ENCODE results near the gene SPTBN1.

The SPTBN1 gene

GRCh38 chr2:54605836-54606235 is 149.7 kb downstream of the SPTBN1 start:
- peaks cover 39% of the 10 kb centered on the region for H3K4me1 ChIP-seq (ENCODE audit: control insufficient read depth, insufficient read depth, low read length)
- no peak for DNase-seq (ENCODE audit: low read depth)
- peaks cover 4% of the 10 kb centered on the region for H3K36me3 ChIP-seq (ENCODE audit: control insufficient read depth, insufficient read depth, low read length, severe bottlenecking)
- no peaks in the 10 kb centered on the region for H3K27me3 ChIP-seq (replicated peaks; ENCODE audit: control insufficient read depth, insufficient read depth, low read length)
- H3K9ac ChIP-seq (ENCODE audit: low read length): no peak overlapping the region
- H3K9me3 ChIP-seq (ENCODE audit: control insufficient read depth, low read length): no peaks in the 10 kb centered on the region
- H3K4me3 ChIP-seq (ENCODE audit: low read length): no peak overlapping the region

- Histone ChIP-seq H3K9me3 (ENCODE audit: control insufficient read depth, low read length) (no peaks in the 10 kb centered on the region), H3K4me3 (ENCODE audit: low read length) (no peak overlapping the region), H3K9ac (ENCODE audit: low read length) (peak overlapping the region; percentile 6), H3K27me3 (replicated peaks; ENCODE audit: control insufficient read depth, insufficient read depth, low read length) (no peaks in the 10 kb centered on the region), H3K4me1 (ENCODE audit: control insufficient read depth, insufficient read depth, low read length) (peaks cover 34% of the 10 kb centered on the region), H3K36me3 (ENCODE audit: control insufficient read depth, insufficient read depth, low read length, severe bottlenecking) (peaks cover 4% of the 10 kb centered on the region)
- no peak for DNase-seq (ENCODE audit: low read depth)
Observed at GRCh38 chr2:54606393-54606958, 150.3 kb downstream of the SPTBN1 start.

DNA sequence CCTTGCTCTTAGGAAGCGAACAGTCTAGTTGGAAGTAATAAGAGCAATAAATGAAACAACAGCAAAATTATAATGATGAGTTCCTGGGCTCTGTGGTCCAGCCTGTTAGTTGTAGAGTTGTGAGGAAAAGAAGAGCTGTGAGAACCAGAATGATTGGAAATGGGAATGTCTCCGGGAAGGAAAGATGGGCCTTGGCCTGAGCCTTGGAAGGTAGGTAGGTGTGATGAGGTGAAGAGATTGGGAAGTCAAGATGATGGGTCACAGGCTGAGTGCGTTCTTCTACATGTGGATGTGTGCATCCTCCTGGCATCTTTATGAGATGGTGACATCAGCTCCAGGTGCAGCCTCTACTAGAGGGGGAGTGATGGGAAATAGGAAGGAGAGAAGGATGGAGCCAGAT is 152.1 kb downstream of the SPTBN1 start:
- Histone ChIP-seq H3K9me3 (ENCODE audit: control insufficient read depth, low read length) (no peaks in the 10 kb centered on the region), H3K4me1 (ENCODE audit: control insufficient read depth, insufficient read depth, low read length) (peaks cover 27% of the 10 kb centered on the region), H3K4me3 (ENCODE audit: low read length) (no peak overlapping the region), H3K36me3 (ENCODE audit: control insufficient read depth, insufficient read depth, low read length, severe bottlenecking) (peaks cover 16% of the 10 kb centered on the region), H3K9ac (ENCODE audit: low read length) (no peak overlapping the region), H3K27me3 (replicated peaks; ENCODE audit: control insufficient read depth, insufficient read depth, low read length) (no peaks in the 10 kb centered on the region)
- DNase-seq (ENCODE audit: low read depth): no peak

- Histone ChIP-seq H3K9me3 (ENCODE audit: control insufficient read depth, low read length) (no peaks in the 10 kb centered on the region), H3K9ac (ENCODE audit: low read length) (no peak overlapping the region), H3K4me3 (ENCODE audit: low read length) (no peak overlapping the region), H3K4me1 (ENCODE audit: control insufficient read depth, insufficient read depth, low read length) (peaks cover 16% of the 10 kb centered on the region), H3K27me3 (replicated peaks; ENCODE audit: control insufficient read depth, insufficient read depth, low read length) (no peaks in the 10 kb centered on the region), H3K36me3 (ENCODE audit: control insufficient read depth, insufficient read depth, low read length, severe bottlenecking) (peaks cover 16% of the 10 kb centered on the region)
- DNase-seq (ENCODE audit: low read depth): no peak
Observed at GRCh38 chr2:54609241-54609640, 153.1 kb downstream of the SPTBN1 start.

- Histone ChIP-seq H3K4me3 (ENCODE audit: low read length) (no peak overlapping the region), H3K4me1 (ENCODE audit: control insufficient read depth, insufficient read depth, low read length) (peaks cover 13% of the 10 kb centered on the region)
Observed at GRCh38 chr2:54609647-54610046, 153.5 kb downstream of the SPTBN1 start.

GRCh38 chr2:54610700-54611099 is 154.6 kb downstream of the SPTBN1 start:
- Histone ChIP-seq H3K36me3 (ENCODE audit: control insufficient read depth, insufficient read depth, low read length, severe bottlenecking) (peaks cover 23% of the 10 kb centered on the region), H3K4me1 (ENCODE audit: control insufficient read depth, insufficient read depth, low read length) (peaks cover 9% of the 10 kb centered on the region), H3K4me3 (ENCODE audit: low read length) (no peak overlapping the region), H3K9ac (ENCODE audit: low read length) (no peak overlapping the region), H3K27me3 (replicated peaks; ENCODE audit: control insufficient read depth, insufficient read depth, low read length) (no peaks in the 10 kb centered on the region), H3K9me3 (ENCODE audit: control insufficient read depth, low read length) (no peaks in the 10 kb centered on the region)
- DNase-seq (ENCODE audit: low read depth): no peak

More at GRCh38 chr2:54609647-54610046, 153.5 kb downstream of the SPTBN1 start:
- H3K9me3 ChIP-seq (ENCODE audit: control insufficient read depth, low read length): no peaks in the 10 kb centered on the region
- H3K36me3 ChIP-seq (ENCODE audit: control insufficient read depth, insufficient read depth, low read length, severe bottlenecking): peaks cover 16% of the 10 kb centered on the region
- H3K9ac ChIP-seq (ENCODE audit: low read length): no peak overlapping the region
- H3K27me3 ChIP-seq (replicated peaks; ENCODE audit: control insufficient read depth, insufficient read depth, low read length): no peaks in the 10 kb centered on the region
- DNase-seq (ENCODE audit: low read depth): no peak

GRCh38 chr2:54611830-54612545 is 155.9 kb downstream of the SPTBN1 start:
- H3K9ac ChIP-seq (ENCODE audit: low read length): no peak overlapping the region
- no peak for DNase-seq (ENCODE audit: low read depth)
- H3K4me3 ChIP-seq (ENCODE audit: low read length): no peak overlapping the region
- H3K27me3 ChIP-seq (replicated peaks; ENCODE audit: control insufficient read depth, insufficient read depth, low read length): no peaks in the 10 kb centered on the region
- no peaks in the 10 kb centered on the region for H3K4me1 ChIP-seq (ENCODE audit: control insufficient read depth, insufficient read depth, low read length)
- peaks cover 32% of the 10 kb centered on the region for H3K36me3 ChIP-seq (ENCODE audit: control insufficient read depth, insufficient read depth, low read length, severe bottlenecking)
- H3K9me3 ChIP-seq (ENCODE audit: control insufficient read depth, low read length): no peaks in the 10 kb centered on the region

DNA sequence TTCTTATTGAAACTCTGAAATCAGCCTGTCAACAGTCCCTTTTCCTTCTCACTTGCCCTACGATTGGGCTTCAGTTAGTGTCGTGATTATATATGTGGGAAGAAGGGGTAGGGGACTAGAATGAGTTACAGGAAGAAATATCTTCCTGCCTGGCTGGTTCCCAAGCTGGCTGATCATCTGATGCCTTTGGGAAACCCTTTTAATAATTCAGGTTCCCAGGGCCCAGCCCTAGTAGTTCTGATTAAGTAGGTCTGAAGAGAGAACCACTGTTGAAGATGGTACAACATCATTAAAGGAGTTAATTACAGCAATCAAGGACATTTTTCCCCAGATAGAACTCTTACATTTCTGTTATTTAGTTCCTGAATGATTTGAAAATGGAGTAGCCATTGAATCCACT is 157.3 kb downstream of the SPTBN1 start:
- Histone ChIP-seq H3K9ac (ENCODE audit: low read length) (no peak overlapping the region), H3K27me3 (replicated peaks; ENCODE audit: control insufficient read depth, insufficient read depth, low read length) (no peaks in the 10 kb centered on the region), H3K36me3 (ENCODE audit: control insufficient read depth, insufficient read depth, low read length, severe bottlenecking) (peaks cover 46% of the 10 kb centered on the region), H3K9me3 (ENCODE audit: control insufficient read depth, low read length) (no peaks in the 10 kb centered on the region), H3K4me3 (ENCODE audit: low read length) (no peak overlapping the region), H3K4me1 (ENCODE audit: control insufficient read depth, insufficient read depth, low read length) (peaks cover 4% of the 10 kb centered on the region)
- no peak for DNase-seq (ENCODE audit: low read depth)

GRCh38 chr2:54613794-54614257 is 157.7 kb downstream of the SPTBN1 start:
- no peaks in the 10 kb centered on the region for H3K9me3 ChIP-seq (ENCODE audit: control insufficient read depth, low read length)
- peaks cover 50% of the 10 kb centered on the region for H3K36me3 ChIP-seq (ENCODE audit: control insufficient read depth, insufficient read depth, low read length, severe bottlenecking)
- no peak overlapping the region for H3K9ac ChIP-seq (ENCODE audit: low read length)
- H3K27me3 ChIP-seq (replicated peaks; ENCODE audit: control insufficient read depth, insufficient read depth, low read length): no peaks in the 10 kb centered on the region
- peak; percentile 44 for DNase-seq (ENCODE audit: low read depth)
- peaks cover 8% of the 10 kb centered on the region for H3K4me1 ChIP-seq (ENCODE audit: control insufficient read depth, insufficient read depth, low read length)
- no peak overlapping the region for H3K4me3 ChIP-seq (ENCODE audit: low read length)

DNA sequence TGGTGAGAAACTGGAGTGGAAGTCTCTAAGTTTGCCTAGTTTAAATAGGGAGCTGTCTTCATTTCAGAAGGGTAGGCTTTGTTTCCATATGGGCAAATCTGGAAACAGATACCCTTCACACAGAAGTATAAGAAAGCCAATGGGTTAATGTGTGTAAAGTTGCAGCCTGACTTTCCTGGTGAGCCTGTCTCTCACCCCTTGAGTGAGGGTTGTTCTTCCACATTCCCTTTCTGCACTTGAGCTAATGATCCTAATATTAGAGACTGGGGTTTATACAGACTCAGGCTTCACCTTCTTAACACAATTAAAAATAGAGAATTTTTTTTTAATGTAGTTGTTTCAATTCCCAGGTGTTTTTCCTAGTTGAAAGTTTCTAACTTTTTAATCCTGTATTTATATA is 158.7 kb downstream of the SPTBN1 start:
- H3K4me3 ChIP-seq (ENCODE audit: low read length): no peak overlapping the region
- no peaks in the 10 kb centered on the region for H3K9me3 ChIP-seq (ENCODE audit: control insufficient read depth, low read length)
- H3K27me3 ChIP-seq (replicated peaks; ENCODE audit: control insufficient read depth, insufficient read depth, low read length): no peaks in the 10 kb centered on the region
- peaks cover 57% of the 10 kb centered on the region for H3K36me3 ChIP-seq (ENCODE audit: control insufficient read depth, insufficient read depth, low read length, severe bottlenecking)
- no peak overlapping the region for H3K9ac ChIP-seq (ENCODE audit: low read length)
- H3K4me1 ChIP-seq (ENCODE audit: control insufficient read depth, insufficient read depth, low read length): peaks cover 18% of the 10 kb centered on the region
- DNase-seq (ENCODE audit: low read depth): no peak

DNA sequence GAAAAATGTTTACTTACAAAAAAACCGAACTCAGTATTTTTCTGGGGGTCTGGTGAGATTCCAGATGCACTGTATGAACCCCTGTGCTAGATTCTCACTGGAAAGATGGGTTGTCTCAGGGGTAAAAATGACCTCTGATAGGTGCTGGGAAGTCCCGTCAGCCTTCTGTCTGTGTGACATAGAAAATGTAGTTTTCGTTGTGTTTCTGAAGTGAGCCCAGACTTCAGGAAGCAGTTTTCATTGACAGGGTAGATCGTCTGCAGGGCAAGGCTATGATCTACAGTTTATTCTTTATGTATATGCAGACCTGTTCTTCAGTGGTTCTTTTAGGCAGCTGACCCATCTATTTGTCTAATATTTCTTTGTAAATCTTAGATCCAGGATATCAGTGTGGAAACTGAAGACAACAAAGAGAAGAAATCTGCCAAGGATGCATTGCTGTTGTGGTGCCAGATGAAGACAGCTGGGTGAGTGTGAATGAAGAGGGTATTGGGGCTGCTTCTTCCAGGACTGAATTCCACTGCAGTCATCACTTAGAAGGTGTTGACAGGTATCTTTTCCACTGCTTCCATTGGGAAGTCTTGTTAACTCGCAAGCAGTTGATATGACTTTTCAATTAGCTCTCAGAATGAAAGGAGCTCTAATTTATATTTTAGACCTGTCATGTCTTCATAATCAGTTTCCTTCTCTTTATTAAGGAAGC is 159.9 kb downstream of the SPTBN1 start:
- Histone ChIP-seq H3K4me1 (ENCODE audit: control insufficient read depth, insufficient read depth, low read length) (peaks cover 22% of the 10 kb centered on the region), H3K9ac (ENCODE audit: low read length) (no peak overlapping the region), H3K4me3 (ENCODE audit: low read length) (no peak overlapping the region), H3K36me3 (ENCODE audit: control insufficient read depth, insufficient read depth, low read length, severe bottlenecking) (peaks cover 68% of the 10 kb centered on the region), H3K27me3 (replicated peaks; ENCODE audit: control insufficient read depth, insufficient read depth, low read length) (no peaks in the 10 kb centered on the region), H3K9me3 (ENCODE audit: control insufficient read depth, low read length) (no peaks in the 10 kb centered on the region)
- no peak for DNase-seq (ENCODE audit: low read depth)
